HepG2 (cell line): ENCODE data around the gene RPTN. TPM values are rescaled to one million over a fixed set of nuclear protein-coding genes. Genes with fewer than 3 reads are reported as not detected.

Experiments used
- ATAC-seq: fragments of 200-7000 bp; cut with Tn5 transposase; 3 replicates; pipeline ENCODE4 v1.9.1; 2020; ENCODE audit warnings: mild to moderate bottlenecking, moderate library complexity
- BruUV-seq: library from RNA; stranded (reverse); fragments of 400-500 nt; replicated peaks from 2 replicates; lab custom pipeline; 2021; lab: Mats Ljungman, UMichigan
- CTCF ChIA-PET: fragments of 300-600 bp; formaldehyde crosslinking; extraction: SDS; loops from one replicate; lab custom pipeline; 2021; ENCODE audit warnings: low total read pairs, inconsistent platforms, low intra/inter-chr PET ratio; lab: Yijun Ruan, JAX
- POLR2A ChIA-PET: fragments of 350-600 bp; sonication (Branson Sonifier 250); formaldehyde crosslinking; loops from one replicate; lab custom pipeline; 2020; ENCODE audit warnings: antibody characterized with exemption, inconsistent platforms; lab: Yijun Ruan, JAX
- DNase-seq: peaks from one replicate; pipeline ENCODE4 v3.0.0-alpha.2; 2015; ENCODE audit warnings: low spot score
- FAIRE-seq: peaks from 3 replicates; lab custom pipeline; 2011; peaks lifted over from hg19 to GRCh38; lab: Jason Lieb, UNC
- H2AFZ ChIP-seq: one replicate; pipeline ENCODE4 v1.6.1; 2011; ENCODE audit warnings: low read length, inconsistent platforms
- H3K27ac ChIP-seq: fragments of 300-600 bp; 3 replicates; pipeline ENCODE4 v1.8.0; 2011; ENCODE audit warnings: mixed run types, mild to moderate bottlenecking, mixed read lengths, low read length, inconsistent platforms; ENCODE audit not compliant: insufficient read depth; ENCODE audit errors: extremely low read length
- H3K27me3 ChIP-seq, 2 experiments: fragments of 200-600 bp in 1 of 2; 2 replicates in 1 of 2; 3 replicates in 1 of 2; pipeline versions ENCODE4 v1.6.0 to v1.8.0; 2011; ENCODE audit warnings: low read length in 2 of 2, mild to moderate bottlenecking in 2 of 2, moderate library complexity in 2 of 2, inconsistent platforms in 1 of 2; ENCODE audit not compliant: insufficient read depth in 2 of 2, control insufficient read depth in 1 of 2
- H3K36me3 ChIP-seq, 2 experiments: fragments of 200-600 bp in 1 of 2; replicated peaks in 1 of 2; 2 replicates in 1 of 2; 3 replicates in 1 of 2; pipeline versions ENCODE4 v1.5.1 to v1.8.0; 2011; ENCODE audit warnings: low read length in 2 of 2, inconsistent platforms in 1 of 2; ENCODE audit not compliant: insufficient read depth in 2 of 2, control insufficient read depth in 1 of 2
- H3K4me1 ChIP-seq: 2 replicates; pipeline ENCODE4 v1.5.1; 2012; ENCODE audit warnings: low read length, inconsistent platforms; ENCODE audit not compliant: insufficient read depth
- H3K4me2 ChIP-seq: 2 replicates; pipeline ENCODE4 v1.6.0; 2011; ENCODE audit warnings: low read depth, low read length, inconsistent platforms
- H3K4me3 ChIP-seq, 3 experiments: fragments of 200-600 bp in 1 of 3; sonication (generic), shearing (Covaris generic) in 1 of 3; replicated peaks in 1 of 3; 2 replicates each; pipeline ENCODE4 v1.5.1; 2011 to 2016; ENCODE audit warnings: low read length in 3 of 3, inconsistent platforms in 2 of 3, low read depth in 2 of 3, mild to moderate bottlenecking in 2 of 3, control low read depth in 1 of 3, mixed read lengths in 1 of 3; ENCODE audit not compliant: insufficient read depth in 1 of 3
- H3K79me2 ChIP-seq: one replicate; pipeline ENCODE4 v1.6.1; 2011; ENCODE audit warnings: low read length, inconsistent platforms; ENCODE audit not compliant: insufficient read depth
- H3K9ac ChIP-seq: 2 replicates; pipeline ENCODE4 v1.6.0; 2011; ENCODE audit warnings: mild to moderate bottlenecking, low read depth, low read length, inconsistent platforms; ENCODE audit not compliant: insufficient read depth
- H3K9me3 ChIP-seq: 2 replicates; pipeline ENCODE4 v1.5.1; 2012; ENCODE audit warnings: mild to moderate bottlenecking, low read length
- H4K20me1 ChIP-seq: 2 replicates; pipeline ENCODE4 v1.6.0; 2011; ENCODE audit warnings: inconsistent platforms, mild to moderate bottlenecking, low read length, moderate library complexity; ENCODE audit not compliant: insufficient read depth
- KLF6 ChIP-seq: IDR thresholded peaks from 2 replicates; pipeline ENCODE4 v1.8.0; 2016; ENCODE audit warnings: missing biosample characterization, missing genetic modification reagents
- MTF2 ChIP-seq: sonication (generic); formaldehyde crosslinking; IDR thresholded peaks from 2 replicates; pipeline ENCODE4 v1.5.0; 2020; ENCODE audit warnings: missing genetic modification reagents, borderline replicate concordance
- MXD4 ChIP-seq: IDR thresholded peaks from 2 replicates; pipeline ENCODE4 v1.6.1; 2016; ENCODE audit warnings: mild to moderate bottlenecking, missing biosample characterization, missing genetic modification reagents
- NFE2L2 ChIP-seq: fragments of 150-350 bp; IDR thresholded peaks from 2 replicates; pipeline ENCODE4 v1.6.1; 2014; ENCODE audit warnings: low read length
- RCOR2 ChIP-seq: IDR thresholded peaks from 2 replicates; pipeline ENCODE4 v1.6.1; 2016; ENCODE audit warnings: missing biosample characterization, missing genetic modification reagents
- RFXAP ChIP-seq: sonication (generic); formaldehyde crosslinking; IDR thresholded peaks from 2 replicates; pipeline ENCODE4 v1.4.0; 2020; ENCODE audit warnings: missing genetic modification reagents, borderline replicate concordance
- SP4 ChIP-seq: sonication (generic); formaldehyde crosslinking; IDR thresholded peaks from 2 replicates; pipeline ENCODE4 v1.8.1; 2023; ENCODE audit warnings: mild to moderate bottlenecking, missing genetic modification reagents
- TOE1 ChIP-seq: sonication (generic); formaldehyde crosslinking; IDR thresholded peaks from 2 replicates; pipeline ENCODE4 v1.4.0; 2020; ENCODE audit warnings: mild to moderate bottlenecking, missing genetic modification reagents
- ZNF292 ChIP-seq: sonication (generic); formaldehyde crosslinking; IDR thresholded peaks from 2 replicates; pipeline ENCODE4 v1.8.1; 2022; ENCODE audit warnings: mild to moderate bottlenecking, low read depth, missing genetic modification reagents, borderline replicate concordance
- ZNF33A ChIP-seq: sonication (generic); formaldehyde crosslinking; IDR thresholded peaks from 2 replicates; pipeline ENCODE4 v1.5.1; 2020; ENCODE audit warnings: missing genetic modification reagents, mild to moderate bottlenecking, moderate library complexity, borderline replicate concordance
- ZNF431 ChIP-seq: sonication (generic); formaldehyde crosslinking; IDR thresholded peaks from 2 replicates; pipeline ENCODE4 v1.9.0; 2022; ENCODE audit warnings: missing genetic modification reagents, low read depth, mild to moderate bottlenecking, borderline replicate concordance
- ZNF512 ChIP-seq: sonication (generic); formaldehyde crosslinking; IDR thresholded peaks from 2 replicates; pipeline ENCODE4 v1.4.0; 2020; ENCODE audit warnings: mild to moderate bottlenecking, missing genetic modification reagents
- ZSCAN20 ChIP-seq: sonication (generic); formaldehyde crosslinking; IDR thresholded peaks from 2 replicates; pipeline ENCODE4 v1.4.0; 2020; ENCODE audit warnings: missing genetic modification reagents, mild to moderate bottlenecking, borderline replicate concordance
- WGBS: methylation state at CpG from one replicate; pipeline ENCODE4 v1.1.6; 2017; ENCODE audit warnings: low lambda C conversion rate; 5-methylcytosine and 5-hydroxymethylcytosine counted together
- in situ Hi-C: cut with HindIII; loops from 2 replicates; pipeline ENCODE4 v1.10.0; 2017; ENCODE audit warnings: low pct_unique_long_range_greater_than_20kb; ENCODE audit not compliant: extremely low pct_ligation_motif_present
- intact Hi-C: fragments of 100-400 bp; cut with micrococcal nuclease; formaldehyde crosslinking; loops from one replicate; pipeline ENCODE4 v1.10.0; 2022; ENCODE audit not compliant: unreplicated experiment
- polyA plus RNA-seq, 8 experiments: library from polyadenylated mRNA; depleted of rRNA in 3 of 8; stranded (reverse) in 7 of 8; unstranded in 1 of 8; fragments of >200 nt; fragmentation: Illumina TruSeq in 4 of 8; extraction: Trizol in 4 of 8; gene quantifications; 2 replicates each; pipeline versions ENCODE4 v1.2.1 to v1.2.3, GENCODE V29; 2011 to 2016; ENCODE audit warnings: low read depth in 4 of 8, missing spikeins in 1 of 8, mixed read lengths in 1 of 8; ENCODE audit not compliant: insufficient read depth in 1 of 8
- total RNA-seq, 5 experiments: library from RNA; depleted of rRNA; stranded (reverse); fragments of >200 nt; fragmentation: Illumina TruSeq; extraction: Trizol; gene quantifications; 2 replicates each; pipeline ENCODE4 v1.2.3, GENCODE V29; 2016; ENCODE audit warnings: low read depth in 1 of 5

The RPTN gene
- total and polyA plus RNA-seq, 2 of the 13 experiments (the other 11 are each of a cell fraction or from before 2014, with no cell fraction given): not detected

GRCh38 chr1:152153996-152154395, 5.0 kb downstream of the RPTN start:
- in situ Hi-C loops (no loop called here), intact Hi-C loops (no loop called here)
- Histone ChIP-seq H4K20me1 (no peaks in the 10 kb centered on the region), H3K36me3 (no peaks in the 10 kb centered on the region), H3K27me3 (no peaks in the 10 kb centered on the region), H3K4me1 (0 out of 2 replicates have a peak, but pooled peaks cover 7% of the 10 kb centered on the region), H3K4me2 (no peak overlapping the region), H3K79me2 (no peaks in the 10 kb centered on the region), H2AFZ (no peak overlapping the region), H3K27ac (no peak overlapping the region), H3K9me3 (no peaks in the 10 kb centered on the region), H3K9ac (no peak overlapping the region), H3K4me3 (no peak overlapping the region)
- FAIRE-seq (no peak), ATAC-seq (no peak), DNase-seq (no peak)
- BruUV-seq: no TSS peak
- WGBS: 20% methylated on average over 3 of the region's 3 CpGs
- ChIA-PET CTCF (no interaction called here), POLR2A (no interaction called here)
- TF ChIP-seq MXD4 (CRISPR knock-in tag) (no peak), RFXAP (no peak), ZNF512 (CRISPR knock-in tag) (no peak), ZSCAN20 (CRISPR knock-in tag) (no peak), ZNF292 (no peak), SP4 (CRISPR knock-in tag) (no peak), MTF2 (no peak), NFE2L2 (no peak), ZNF431 (no peak), KLF6 (CRISPR knock-in tag) (no peak), RCOR2 (CRISPR knock-in tag) (no peak), ZNF33A (CRISPR knock-in tag) (no peak), TOE1 (CRISPR knock-in tag) (no peak)
